NCI-H1417 (cell line): ENCODE data around the gene MCFD2.
"Not testable (repeated sequence)": the region's sequence is repeated elsewhere in the genome, so short reads cannot be mapped to it uniquely, and the experiment has no call there.

Source experiments
- DNase-seq, 3 experiments: peaks; one replicate each; lab custom pipeline; 2025; lab: John Stamatoyannopoulos, UW

MCFD2 gene

GRCh38 chr2:46937471-46937901 lies 21.9 kb upstream of the MCFD2 start:
- no peak for DNase-seq

DNA sequence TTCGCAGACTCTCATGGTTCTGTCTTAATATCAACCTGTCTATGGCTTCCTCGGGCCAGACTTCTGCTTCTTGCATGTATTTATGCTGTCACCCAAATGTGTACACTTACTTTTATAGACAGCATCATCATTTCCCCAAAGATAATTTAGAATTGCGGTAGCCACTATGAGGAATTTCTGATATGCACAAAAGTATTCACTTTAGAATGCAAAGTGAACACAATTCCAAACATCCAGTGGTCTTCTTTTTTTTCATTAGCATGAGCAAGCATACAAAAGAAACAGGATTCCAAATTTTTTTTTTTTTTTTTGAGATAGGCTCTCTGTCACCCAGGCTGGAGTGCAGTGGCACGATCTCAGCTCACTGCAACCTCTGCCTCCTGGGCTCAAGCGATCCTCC lies 21.0 kb upstream of the MCFD2 start:
- no peak for DNase-seq

DNA sequence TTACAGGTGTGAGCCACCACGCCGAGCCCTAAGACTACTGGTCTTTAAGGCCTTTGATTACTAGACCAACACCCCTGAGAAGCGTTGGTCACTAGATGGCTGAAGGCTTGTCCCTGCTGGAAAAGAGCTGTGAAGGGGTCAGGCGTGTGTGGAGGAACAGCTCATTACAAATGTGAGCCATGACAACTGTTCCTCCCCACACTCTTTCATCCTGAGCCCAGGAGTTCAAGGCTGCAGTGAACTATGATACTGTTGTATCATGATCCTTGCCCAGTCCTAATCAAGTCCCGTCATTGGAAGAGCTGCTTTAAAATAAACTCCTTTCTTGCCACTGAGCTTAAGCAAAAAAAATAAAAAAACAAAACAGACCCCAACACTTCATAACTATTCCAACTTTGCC lies 19.5 kb upstream of the MCFD2 start:
- DNase-seq = no peak

- DNase-seq = no peak
These were observed 14.0 kb upstream of the MCFD2 start for GRCh38 chr2:46929612-46930011.

- DNase-seq = no peak
These were observed 11.3 kb upstream of the MCFD2 start for GRCh38 chr2:46926863-46927262.

DNA sequence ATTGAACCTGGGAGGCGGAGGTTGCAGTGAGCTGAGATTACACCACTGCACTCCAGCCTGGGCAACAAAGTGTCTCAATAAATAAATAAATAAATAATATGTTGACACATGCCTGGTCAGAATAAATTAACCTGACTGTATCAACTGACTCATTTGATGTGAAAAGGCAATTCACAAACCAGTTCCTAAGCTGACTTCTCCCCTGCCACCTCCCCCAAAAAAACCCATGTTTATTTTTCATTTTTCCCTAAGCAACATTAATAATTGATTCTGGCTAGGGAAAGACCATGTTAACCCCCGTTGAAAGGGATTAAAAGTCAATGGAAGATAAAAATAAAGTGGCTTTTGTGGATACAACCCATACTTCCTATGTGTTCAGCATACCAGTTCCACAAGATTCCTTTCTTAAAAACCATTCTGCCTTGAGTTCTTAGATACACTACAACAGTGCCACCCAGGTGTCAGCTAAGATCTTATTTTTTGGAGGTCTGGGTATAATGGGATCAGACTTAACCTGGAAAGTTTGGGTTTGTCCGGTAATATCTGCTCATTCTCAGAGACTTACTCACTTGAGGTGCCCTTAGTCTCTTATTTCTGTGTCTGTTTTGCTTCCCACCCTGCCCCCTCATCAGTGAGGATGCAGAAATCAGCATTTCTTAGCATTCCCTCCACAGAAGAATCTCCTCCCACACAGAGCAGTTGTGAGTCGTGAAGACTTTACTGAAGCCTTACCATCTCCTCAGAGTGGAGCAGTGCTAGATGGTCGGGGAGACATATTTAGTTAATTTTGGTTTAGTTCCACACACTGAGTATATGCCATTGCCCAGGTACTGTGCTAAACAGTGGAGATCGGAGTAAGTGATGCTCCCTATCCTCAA lies 10.1 kb upstream of the MCFD2 start:
- DNase-seq = no peak

- DNase-seq = no peak
These were observed 9.0 kb upstream of the MCFD2 start for GRCh38 chr2:46924608-46925007.

DNA sequence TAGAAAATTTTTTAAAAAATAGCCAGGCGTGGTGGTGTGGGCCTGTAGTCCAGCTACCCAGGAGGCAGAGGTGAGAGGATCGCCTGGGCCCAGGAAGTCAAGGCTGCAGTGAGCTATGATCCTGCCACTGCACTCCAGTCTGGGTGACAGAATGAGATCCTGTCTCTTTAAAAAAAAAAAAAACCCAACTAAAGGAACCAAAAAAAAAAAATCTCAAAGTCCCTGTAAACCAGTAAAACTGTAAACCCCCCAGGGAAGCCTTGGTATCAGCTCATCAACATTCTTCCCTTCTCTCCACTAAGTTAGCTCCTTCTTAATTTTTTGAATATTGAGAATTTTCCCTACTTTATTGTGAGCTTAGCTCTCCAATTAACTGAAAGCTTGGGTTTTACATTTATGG lies 8.4 kb upstream of the MCFD2 start:
- DNase-seq = no peak

- DNase-seq = no peak
These were observed 7.5 kb upstream of the MCFD2 start for GRCh38 chr2:46923041-46923528.

DNA sequence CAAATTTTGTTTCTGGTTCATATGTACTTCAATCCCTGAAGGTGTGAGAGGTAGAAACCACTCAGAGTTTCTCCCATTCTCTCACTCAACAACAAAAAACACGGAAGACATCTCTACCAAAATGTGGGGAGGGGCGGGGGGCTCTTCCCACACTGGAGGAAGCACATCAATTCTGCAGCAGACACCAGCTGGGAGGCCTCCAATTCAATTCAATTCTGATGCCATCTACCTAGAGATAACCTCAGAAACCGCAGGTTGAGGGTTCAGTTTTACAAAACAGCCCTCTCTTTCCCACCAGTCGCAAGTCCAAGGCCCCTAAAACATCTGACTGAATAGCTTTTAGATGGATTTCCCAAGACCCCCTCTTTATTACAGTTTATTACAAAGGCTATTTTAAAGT lies 7.0 kb upstream of the MCFD2 start:
- no peak for DNase-seq

DNA sequence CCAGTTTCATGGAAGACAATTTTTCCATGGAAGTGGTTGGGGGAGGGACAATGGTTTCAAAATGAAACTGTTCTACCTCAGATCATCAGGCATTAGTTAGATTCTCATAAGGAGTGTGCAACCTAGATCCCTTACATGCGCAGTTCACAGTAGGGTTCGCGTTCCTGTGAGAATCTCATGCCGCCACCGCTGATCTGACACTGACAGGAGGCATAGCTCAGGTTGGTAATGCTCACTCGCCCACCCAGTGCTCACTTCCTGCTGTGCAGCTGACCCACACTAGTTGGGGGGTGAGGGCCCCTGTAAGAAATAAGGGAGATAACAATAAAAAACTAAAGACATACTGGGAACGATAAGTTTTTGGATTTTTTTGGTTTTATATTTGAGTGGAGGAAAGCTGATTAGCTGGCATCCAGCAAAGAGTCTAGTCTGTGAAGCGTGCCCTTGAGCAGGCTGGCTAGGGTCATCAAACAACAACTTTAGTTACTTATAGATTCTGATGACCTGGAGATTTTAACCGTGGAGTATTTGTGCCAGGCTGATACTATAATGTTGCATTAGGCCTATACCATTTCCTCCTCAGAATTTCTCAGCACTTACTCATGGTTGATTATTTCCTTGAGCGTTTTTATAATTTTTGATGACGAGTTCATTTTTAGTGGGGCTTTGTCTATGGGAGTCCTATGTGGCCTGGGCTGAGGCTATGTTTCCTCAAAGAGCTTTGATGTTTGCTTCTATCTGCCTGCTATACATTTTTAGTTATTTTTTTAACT lies 6.3 kb upstream of the MCFD2 start:
- no peak for DNase-seq

- no peak for DNase-seq
These were observed 2.0 kb upstream of the MCFD2 start for GRCh38 chr2:46917628-46918027.

GRCh38 chr2:46915811-46916630 lies 415 bp upstream of the MCFD2 start:
- peak; percentile 93 to 97 (median 95) for DNase-seq

DNA sequence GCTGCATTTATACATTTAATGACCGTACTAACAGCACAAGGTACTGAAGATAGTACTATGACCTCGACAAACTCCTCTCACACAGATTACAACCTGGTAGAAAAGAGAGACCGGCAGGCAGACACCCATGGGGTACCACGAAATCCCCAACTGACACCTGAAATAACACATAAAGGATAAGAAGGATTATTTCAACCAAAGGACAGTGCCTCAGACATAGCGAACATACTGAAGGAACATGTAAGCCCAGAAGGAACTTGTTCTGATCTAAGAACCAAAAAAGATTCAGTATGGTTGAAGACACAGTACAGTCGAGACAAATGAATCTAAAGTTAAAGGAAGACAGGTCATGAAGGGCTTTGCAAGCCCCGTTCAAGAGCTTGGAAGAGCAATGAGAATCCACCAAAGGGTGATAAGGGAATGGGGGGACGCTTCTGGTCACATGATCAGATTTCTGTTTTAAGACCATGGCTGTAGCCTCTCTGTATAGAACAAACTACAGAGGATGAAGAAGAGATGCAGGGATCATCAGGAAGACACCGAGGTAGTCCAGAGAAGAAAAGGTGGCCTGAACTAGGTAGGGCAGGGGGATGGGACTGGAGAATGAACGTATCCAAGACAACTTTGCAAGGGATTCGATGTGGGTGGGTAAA lies 902 bp downstream of the MCFD2 start:
- no peak for DNase-seq

- no peak for DNase-seq
These were observed 1.9 kb downstream of the MCFD2 start for GRCh38 chr2:46913471-46914381.

GRCh38 chr2:46909771-46910419 lies 5.7 kb downstream of the MCFD2 start:
- DNase-seq = no peak

DNA sequence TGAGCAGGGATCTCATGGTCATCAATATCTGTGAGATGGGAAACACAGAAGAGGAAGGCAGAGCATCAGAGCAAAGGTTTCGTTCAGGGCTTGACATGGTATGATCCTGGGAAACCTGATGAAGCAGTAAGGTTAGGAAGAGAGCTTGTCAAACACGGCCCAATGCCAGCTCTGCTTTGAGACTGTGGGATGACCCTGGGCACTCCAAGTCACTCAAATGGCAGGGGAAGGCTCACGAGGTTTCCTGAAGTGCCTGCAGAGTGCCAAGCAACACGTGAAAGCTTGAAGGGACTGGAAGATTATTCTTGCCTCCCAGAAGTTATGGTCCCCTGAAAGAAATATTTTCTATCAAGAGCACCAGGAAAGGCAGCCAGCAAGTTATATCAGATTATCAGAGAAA lies 6.5 kb downstream of the MCFD2 start:
- no peak for DNase-seq

GRCh38 chr2:46904908-46905678 lies 10.5 kb downstream of the MCFD2 start:
- DNase-seq = not testable (repeated sequence)

- DNase-seq = not testable (repeated sequence)
These were observed 12.6 kb downstream of the MCFD2 start for GRCh38 chr2:46902980-46903379.
